AG08395 (cell line): ENCODE measurements around the gene FHOD3.

ENCODE experiments used
- DNase-seq: peaks from one replicate; pipeline ENCODE4 v3.0.0; 2012; ENCODE audit warnings: mixed read lengths, low spot score

The FHOD3 gene

GRCh38 chr18:36593641-36594040 is 296.1 kb downstream of the FHOD3 start:
- DNase-seq: no peak

- DNase-seq: no peak
Observed at GRCh38 chr18:36594621-36595020, 297.1 kb downstream of the FHOD3 start.

- no peak for DNase-seq
Observed at GRCh38 chr18:36595046-36595817, 297.7 kb downstream of the FHOD3 start.

GRCh38 chr18:36595818-36596215 is 298.3 kb downstream of the FHOD3 start:
- DNase-seq: no peak

GRCh38 chr18:36597636-36598035 is 300.1 kb downstream of the FHOD3 start:
- no peak for DNase-seq

GRCh38 chr18:36600548-36600947 is 303.0 kb downstream of the FHOD3 start:
- no peak for DNase-seq

GRCh38 chr18:36601316-36601715 is 303.8 kb downstream of the FHOD3 start:
- no peak for DNase-seq

- DNase-seq: no peak
Observed at GRCh38 chr18:36602071-36602470, 304.6 kb downstream of the FHOD3 start.

- DNase-seq: no peak
Observed at GRCh38 chr18:36602620-36603019, 305.1 kb downstream of the FHOD3 start.

GRCh38 chr18:36608107-36608506 is 310.6 kb downstream of the FHOD3 start:
- no peak for DNase-seq

- no peak for DNase-seq
Observed at GRCh38 chr18:36610258-36610657, 312.7 kb downstream of the FHOD3 start.

GRCh38 chr18:36610661-36611060 is 313.1 kb downstream of the FHOD3 start:
- DNase-seq: no peak

- no peak for DNase-seq
Observed at GRCh38 chr18:36613069-36613468, 315.6 kb downstream of the FHOD3 start.

- DNase-seq: no peak
Observed at GRCh38 chr18:36613810-36614209, 316.3 kb downstream of the FHOD3 start.

GRCh38 chr18:36620788-36621187 is 323.3 kb downstream of the FHOD3 start:
- peak; percentile 45 for DNase-seq

GRCh38 chr18:36622610-36623009 is 325.1 kb downstream of the FHOD3 start:
- DNase-seq: no peak

- no peak for DNase-seq
Observed at GRCh38 chr18:36623091-36623490, 325.6 kb downstream of the FHOD3 start.

GRCh38 chr18:36623681-36624190 is 326.2 kb downstream of the FHOD3 start:
- no peak for DNase-seq

- no peak for DNase-seq
Observed at GRCh38 chr18:36624451-36625167, 327.1 kb downstream of the FHOD3 start.

GRCh38 chr18:36625386-36625785 is 327.9 kb downstream of the FHOD3 start:
- DNase-seq: no peak

- DNase-seq: no peak
Observed at GRCh38 chr18:36627637-36628036, 330.1 kb downstream of the FHOD3 start.

GRCh38 chr18:36628435-36629137 is 331.1 kb downstream of the FHOD3 start:
- peak; percentile 80 for DNase-seq

GRCh38 chr18:36629138-36629530 is 331.6 kb downstream of the FHOD3 start:
- no peak for DNase-seq
